Measurements from ENCODE around the gene FOXN4.

Gene FOXN4

GRCh38 chr12:109290061-109290460, 19.0 kb downstream of the FOXN4 start:
- no peak for TF ChIP-seq CTCF (IDR thresholded peaks at IDR 0.05; ENCODE audit: low read depth, low read length)
- no peaks in the 10 kb centered on the region for H3K9me3 ChIP-seq (ENCODE audit: severe bottlenecking)
- no peaks in the 10 kb centered on the region for H3K27me3 ChIP-seq (ENCODE audit: insufficient read depth, low read depth, severe bottlenecking)
- DNase-seq, result no peak
- H3K36me3 ChIP-seq, result no peaks in the 10 kb centered on the region
- H3K27ac ChIP-seq, result peak overlapping the region; percentile 19; the same call in 1 of the 2 replicates
- H3K4me3 ChIP-seq (ENCODE audit: low read depth, low read length), result no peak overlapping the region

GRCh38 chr12:109289551-109289950, 19.5 kb downstream of the FOXN4 start:
- Histone ChIP-seq H3K36me3 (no peaks in the 10 kb centered on the region), H3K4me3 (ENCODE audit: low read depth, low read length) (no peak overlapping the region), H3K9me3 (ENCODE audit: severe bottlenecking) (no peaks in the 10 kb centered on the region), H3K27ac (peak overlapping the region; percentile 19; the same call in 1 of the 2 replicates), H3K27me3 (ENCODE audit: insufficient read depth, low read depth, severe bottlenecking) (no peaks in the 10 kb centered on the region)
- no peak for DNase-seq
- no peak for TF ChIP-seq CTCF (IDR thresholded peaks at IDR 0.05; ENCODE audit: low read depth, low read length)

- TF ChIP-seq CTCF (IDR thresholded peaks at IDR 0.05; ENCODE audit: low read depth, low read length), result no peak
- H3K4me3 ChIP-seq (ENCODE audit: low read depth, low read length), result no peak overlapping the region
- no peak for DNase-seq
- no peaks in the 10 kb centered on the region for H3K9me3 ChIP-seq (ENCODE audit: severe bottlenecking)
- H3K27me3 ChIP-seq (ENCODE audit: insufficient read depth, low read depth, severe bottlenecking), result no peaks in the 10 kb centered on the region
- no peak overlapping the region for H3K27ac ChIP-seq
- H3K36me3 ChIP-seq, result no peaks in the 10 kb centered on the region
Measured at GRCh38 chr12:109289004-109289403, 20.1 kb downstream of the FOXN4 start.

GRCh38 chr12:109288571-109288970, 20.5 kb downstream of the FOXN4 start:
- TF ChIP-seq CTCF (IDR thresholded peaks at IDR 0.05; ENCODE audit: low read depth, low read length), result no peak
- no peak overlapping the region for H3K27ac ChIP-seq
- no peaks in the 10 kb centered on the region for H3K9me3 ChIP-seq (ENCODE audit: severe bottlenecking)
- DNase-seq, result no peak
- H3K36me3 ChIP-seq, result no peaks in the 10 kb centered on the region
- H3K27me3 ChIP-seq (ENCODE audit: insufficient read depth, low read depth, severe bottlenecking), result no peaks in the 10 kb centered on the region
- H3K4me3 ChIP-seq (ENCODE audit: low read depth, low read length), result no peak overlapping the region

- DNase-seq, result no peak
- Histone ChIP-seq H3K27me3 (ENCODE audit: insufficient read depth, low read depth, severe bottlenecking) (no peaks in the 10 kb centered on the region), H3K4me3 (ENCODE audit: low read depth, low read length) (no peak overlapping the region), H3K27ac (no peak overlapping the region), H3K36me3 (no peaks in the 10 kb centered on the region), H3K9me3 (ENCODE audit: severe bottlenecking) (no peaks in the 10 kb centered on the region)
- TF ChIP-seq CTCF (IDR thresholded peaks at IDR 0.05; ENCODE audit: low read depth, low read length), result no peak
Measured at GRCh38 chr12:109287811-109288469, 21.1 kb downstream of the FOXN4 start.

- H3K9me3 ChIP-seq (ENCODE audit: severe bottlenecking), result no peaks in the 10 kb centered on the region
- no peak overlapping the region for H3K4me3 ChIP-seq (ENCODE audit: low read depth, low read length)
- H3K36me3 ChIP-seq, result no peaks in the 10 kb centered on the region
- H3K27ac ChIP-seq, result no peak overlapping the region
- no peaks in the 10 kb centered on the region for H3K27me3 ChIP-seq (ENCODE audit: insufficient read depth, low read depth, severe bottlenecking)
- no peak for DNase-seq
- no peak for TF ChIP-seq CTCF (IDR thresholded peaks at IDR 0.05; ENCODE audit: low read depth, low read length)
Measured at GRCh38 chr12:109287181-109287580, 21.9 kb downstream of the FOXN4 start.

Data from WERI-Rb-1 (cell line).